Endothelial cell (in vitro differentiated cells): ENCODE results near the gene MAPK13. TPM values are rescaled to one million over a fixed set of nuclear protein-coding genes. Genes with fewer than 3 reads are reported as not detected.

Experiments used
- DNase-seq: peaks from one replicate; pipeline ENCODE4 v3.0.0; 2021; ENCODE audit warnings: low spot score
- H3K27ac Mint-ChIP-seq: one replicate; pipeline ENCODE4 v1.8.0; 2021; ENCODE audit warnings: mixed read lengths, inconsistent platforms; ENCODE audit not compliant: unreplicated experiment
- H3K27me3 Mint-ChIP-seq: one replicate; pipeline ENCODE4 v1.8.0; 2021; ENCODE audit warnings: mild to moderate bottlenecking, moderate library complexity, mixed read lengths, inconsistent platforms; ENCODE audit not compliant: unreplicated experiment
- H3K36me3 Mint-ChIP-seq: one replicate; pipeline ENCODE4 v1.8.0; 2021; ENCODE audit warnings: mild to moderate bottlenecking, low read depth, mixed read lengths, inconsistent platforms; ENCODE audit not compliant: unreplicated experiment
- H3K4me1 Mint-ChIP-seq: one replicate; pipeline ENCODE4 v1.8.0; 2021; ENCODE audit warnings: mild to moderate bottlenecking, mixed read lengths, inconsistent platforms; ENCODE audit not compliant: unreplicated experiment
- H3K4me3 Mint-ChIP-seq: one replicate; pipeline ENCODE4 v1.8.0; 2021; ENCODE audit warnings: mild to moderate bottlenecking, mixed read lengths, inconsistent platforms; ENCODE audit not compliant: unreplicated experiment
- H3K9me3 Mint-ChIP-seq: one replicate; pipeline ENCODE4 v1.8.0; 2021; ENCODE audit warnings: mixed read lengths, inconsistent platforms; ENCODE audit not compliant: unreplicated experiment
- CTCF ChIP-seq: fragments of 200-600 bp; sonication (generic); IDR thresholded peaks from one replicate; pipeline ENCODE4 v1.5.0; 2021; ENCODE audit warnings: antibody characterized with exemption; ENCODE audit not compliant: unreplicated experiment
- total RNA-seq: library from RNA; stranded (reverse); fragmentation: NEBNext Ultra II Directional; extraction: Animal tissue kit (Norgen Biotek cat#: 25700); gene quantifications from one replicate; pipeline ENCODE4 v1.2.1, GENCODE V29; 2021; ENCODE audit not compliant: unreplicated experiment

The MAPK13 gene
- total RNA-seq, 1 donor from 2014 or later: 6.6 TPM

- TF ChIP-seq CTCF: no peak
- Mint-ChIP-seq H3K4me1 (no peaks in the 10 kb centered on the region), H3K27me3 (peaks cover 2% of the 10 kb centered on the region), H3K27ac (peak overlapping the region; percentile 52), H3K4me3 (no peak overlapping the region), H3K36me3 (peaks cover 7% of the 10 kb centered on the region), H3K9me3 (no peaks in the 10 kb centered on the region)
- no peak for DNase-seq
These were observed 2.1 kb downstream of the MAPK13 start for GRCh38 chr6:36132246-36132895.

GRCh38 chr6:36133148-36133547 is 2.8 kb downstream of the MAPK13 start:
- Mint-ChIP-seq H3K27me3 (peaks cover 2% of the 10 kb centered on the region), H3K4me1 (no peaks in the 10 kb centered on the region), H3K27ac (no peak overlapping the region), H3K4me3 (no peak overlapping the region), H3K36me3 (peaks cover 7% of the 10 kb centered on the region), H3K9me3 (no peaks in the 10 kb centered on the region)
- TF ChIP-seq CTCF: no peak
- DNase-seq: no peak

- DNase-seq: no peak
- H3K9me3 Mint-ChIP-seq: no peaks in the 10 kb centered on the region
- peak overlapping the region; percentile 17 for H3K4me3 Mint-ChIP-seq
- H3K27ac Mint-ChIP-seq: no peak overlapping the region
- peaks cover 2% of the 10 kb centered on the region for H3K27me3 Mint-ChIP-seq
- no peaks in the 10 kb centered on the region for H3K4me1 Mint-ChIP-seq
- TF ChIP-seq CTCF: no peak
- peaks cover 7% of the 10 kb centered on the region for H3K36me3 Mint-ChIP-seq
These were observed 3.6 kb downstream of the MAPK13 start for GRCh38 chr6:36133912-36134311.

- H3K4me1 Mint-ChIP-seq: no peaks in the 10 kb centered on the region
- no peaks in the 10 kb centered on the region for H3K9me3 Mint-ChIP-seq
- no peak overlapping the region for H3K4me3 Mint-ChIP-seq
- no peak for TF ChIP-seq CTCF
- peaks cover 2% of the 10 kb centered on the region for H3K27me3 Mint-ChIP-seq
- no peak for DNase-seq
- no peak overlapping the region for H3K27ac Mint-ChIP-seq
- peaks cover 4% of the 10 kb centered on the region for H3K36me3 Mint-ChIP-seq
These were observed 4.9 kb downstream of the MAPK13 start for GRCh38 chr6:36135053-36135731.

GRCh38 chr6:36136034-36136433 is 5.7 kb downstream of the MAPK13 start:
- Mint-ChIP-seq H3K27me3 (peaks cover 2% of the 10 kb centered on the region), H3K36me3 (peaks cover 4% of the 10 kb centered on the region), H3K4me1 (no peaks in the 10 kb centered on the region), H3K27ac (no peak overlapping the region), H3K9me3 (no peaks in the 10 kb centered on the region), H3K4me3 (no peak overlapping the region)
- no peak for DNase-seq
- no peak for TF ChIP-seq CTCF
